HG03025 (cell line): ENCODE data around the gene TLCD3B.
"Not testable (repeated sequence)": the region's sequence is repeated elsewhere in the genome, so short reads cannot be mapped to it uniquely, and the experiment has no call there.

Source experiments
- ATAC-seq: cut with Tn5 transposase; IDR thresholded peaks from one replicate; pipeline ENCODE4 v1.9.1; 2021; ENCODE audit warnings: mild to moderate bottlenecking, moderate library complexity; ENCODE audit not compliant: unreplicated experiment, low FRiP score

Gene TLCD3B

GRCh38 chr16:30063278-30063892, 32.3 kb upstream of the TLCD3B start:
- no peak for ATAC-seq

DNA sequence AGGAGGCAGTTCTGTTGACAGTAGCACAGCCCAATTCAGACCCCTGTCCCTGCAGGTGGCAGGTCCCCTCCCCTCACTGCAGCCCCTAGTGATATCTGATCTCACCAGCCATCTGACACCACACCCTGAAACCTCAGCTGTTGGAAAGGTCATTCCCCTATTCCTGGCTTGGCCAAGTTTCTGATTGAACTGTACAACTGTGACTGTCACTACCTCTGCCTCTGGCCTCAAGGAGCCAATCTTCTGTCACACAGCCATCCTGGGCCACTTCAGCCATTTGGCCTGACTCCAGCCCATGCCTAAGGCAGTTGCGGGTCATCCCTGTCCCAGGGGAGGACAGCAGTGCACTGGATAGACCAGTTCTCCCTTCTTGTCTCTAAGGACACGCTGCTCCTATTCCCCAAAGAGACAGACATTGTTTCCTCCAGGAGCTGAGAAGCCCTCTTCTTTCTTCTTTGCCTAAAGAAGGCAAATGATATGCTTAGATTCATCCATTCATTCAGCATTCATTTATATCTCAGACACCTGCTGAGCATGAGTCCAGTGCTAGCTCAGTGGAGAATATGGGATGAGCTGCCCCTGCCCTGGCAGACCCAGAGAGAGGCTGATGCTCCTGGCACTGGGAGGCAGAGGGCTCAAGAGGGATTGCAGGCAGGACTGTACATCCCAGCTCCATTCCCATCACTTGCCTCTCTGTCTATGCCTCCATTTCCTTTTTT, 29.9 kb upstream of the TLCD3B start:
- no peak for ATAC-seq

GRCh38 chr16:30060346-30060745, 29.3 kb upstream of the TLCD3B start:
- ATAC-seq = no peak

GRCh38 chr16:30054959-30055553, 24.0 kb upstream of the TLCD3B start:
- no peak for ATAC-seq

DNA sequence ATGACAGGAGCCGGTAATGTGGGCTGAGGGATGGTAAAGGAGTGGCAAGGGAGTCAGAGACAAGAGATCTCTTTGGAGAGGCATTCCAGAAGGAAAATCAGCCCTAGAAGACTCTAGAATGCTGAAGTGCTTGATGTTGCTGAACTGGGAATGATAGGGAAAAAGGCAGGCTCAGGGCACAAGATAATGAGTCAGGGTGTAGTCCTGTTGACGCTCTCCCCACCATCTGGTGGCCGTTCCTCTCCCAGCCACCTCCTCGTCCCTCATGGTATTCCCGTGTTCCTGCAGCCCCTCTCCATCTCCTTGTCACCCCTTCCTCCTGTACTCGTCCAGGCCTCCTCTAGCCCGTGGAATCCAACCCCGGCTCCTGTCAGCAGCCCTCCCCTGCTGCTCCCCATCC, 23.4 kb upstream of the TLCD3B start:
- ATAC-seq = no peak

DNA sequence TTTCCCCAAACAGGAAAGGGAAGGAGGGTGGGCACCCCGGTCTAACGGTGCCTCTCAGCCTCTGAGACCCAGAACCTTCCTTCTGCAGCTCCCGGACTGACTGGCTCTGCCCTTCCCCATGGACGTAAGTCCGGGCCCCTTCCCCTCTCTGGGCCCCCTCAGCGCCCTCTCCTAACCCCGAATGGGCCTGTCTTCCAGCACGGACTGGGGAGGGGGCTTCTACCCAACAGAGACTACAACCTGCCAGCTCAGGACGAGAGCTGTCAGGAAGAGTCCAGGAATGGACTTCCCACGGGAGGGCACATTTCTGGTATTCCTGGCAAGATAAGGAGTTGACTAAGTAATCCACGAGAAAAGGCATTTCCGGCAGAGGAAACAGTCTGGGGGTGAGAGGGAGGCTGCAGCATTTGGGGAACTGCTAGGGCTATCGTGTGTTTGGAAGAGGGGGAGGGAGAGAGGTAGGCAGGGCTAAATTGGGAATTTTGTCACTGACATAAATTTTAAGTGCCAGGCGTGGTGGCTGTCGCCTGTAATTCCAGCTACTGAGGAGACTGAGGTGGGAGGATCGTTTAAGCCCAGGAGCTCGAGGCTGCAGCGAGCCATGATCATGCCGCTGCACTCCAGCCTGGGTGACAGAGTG, 22.4 kb upstream of the TLCD3B start:
- no peak for ATAC-seq

GRCh38 chr16:30052671-30053372, 21.8 kb upstream of the TLCD3B start:
- no peak for ATAC-seq

- no peak for ATAC-seq
Observed at GRCh38 chr16:30051518-30051917, 20.4 kb upstream of the TLCD3B start.

- ATAC-seq = no peak
Observed at GRCh38 chr16:30049871-30050270, 18.8 kb upstream of the TLCD3B start.

DNA sequence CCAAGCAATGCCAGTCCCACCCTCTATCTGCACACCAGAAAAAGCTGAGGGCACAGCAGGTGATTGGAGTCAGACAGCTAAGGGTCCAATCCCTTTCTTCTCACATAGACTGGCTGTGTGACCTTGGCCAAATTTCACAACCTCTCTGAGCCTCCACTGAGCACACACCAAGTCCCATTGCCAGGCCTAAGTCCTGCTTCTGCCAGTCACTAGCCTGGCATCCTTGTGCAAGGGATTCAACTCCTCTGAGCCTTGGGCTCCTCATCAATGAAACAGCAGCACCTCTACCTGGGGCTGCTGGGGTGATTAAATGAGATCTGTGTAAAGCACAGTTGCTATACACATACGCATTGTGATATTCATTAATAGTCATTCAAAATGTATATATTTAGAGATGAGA, 15.5 kb upstream of the TLCD3B start:
- no peak for ATAC-seq

GRCh38 chr16:30046178-30046577, 15.1 kb upstream of the TLCD3B start:
- no peak for ATAC-seq

DNA sequence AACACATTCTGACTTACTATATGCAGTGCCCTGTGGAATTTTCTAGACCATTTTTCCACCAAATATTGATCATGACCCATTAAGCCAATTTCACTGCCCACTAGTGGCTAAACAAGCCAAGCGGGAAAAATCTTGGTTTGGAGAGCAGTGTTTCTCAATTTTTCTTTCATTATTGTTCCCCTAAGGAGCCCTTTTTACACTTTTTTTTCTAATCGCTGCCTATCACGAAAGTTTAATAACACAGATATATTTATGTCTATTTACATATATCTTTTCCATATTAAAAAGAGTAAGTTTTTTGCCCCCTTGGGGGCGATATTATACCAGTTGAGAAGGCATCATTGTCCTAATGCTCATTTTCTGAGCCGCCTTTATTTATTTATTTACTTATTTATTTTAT, 10.8 kb upstream of the TLCD3B start:
- no peak for ATAC-seq

DNA sequence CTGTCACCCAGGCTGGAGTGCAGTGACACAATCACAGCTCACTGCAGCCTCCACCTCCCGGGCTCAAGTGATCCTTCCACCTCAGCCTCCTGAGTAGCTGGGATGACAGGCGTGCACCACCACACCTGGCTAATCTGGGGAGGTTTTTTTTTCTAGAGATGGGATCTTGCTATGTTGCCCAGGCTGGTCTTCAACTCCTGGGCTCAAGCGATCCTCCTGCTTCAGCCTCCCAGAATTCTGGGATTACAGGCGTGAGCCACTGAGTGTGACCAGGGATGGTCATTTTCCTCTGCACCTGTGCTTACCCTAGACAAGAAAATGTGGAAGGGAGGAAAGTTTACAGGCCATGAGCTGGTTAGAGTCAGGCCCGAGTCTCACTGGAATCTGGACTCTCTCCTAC, 9.6 kb upstream of the TLCD3B start:
- not testable (repeated sequence) for ATAC-seq

DNA sequence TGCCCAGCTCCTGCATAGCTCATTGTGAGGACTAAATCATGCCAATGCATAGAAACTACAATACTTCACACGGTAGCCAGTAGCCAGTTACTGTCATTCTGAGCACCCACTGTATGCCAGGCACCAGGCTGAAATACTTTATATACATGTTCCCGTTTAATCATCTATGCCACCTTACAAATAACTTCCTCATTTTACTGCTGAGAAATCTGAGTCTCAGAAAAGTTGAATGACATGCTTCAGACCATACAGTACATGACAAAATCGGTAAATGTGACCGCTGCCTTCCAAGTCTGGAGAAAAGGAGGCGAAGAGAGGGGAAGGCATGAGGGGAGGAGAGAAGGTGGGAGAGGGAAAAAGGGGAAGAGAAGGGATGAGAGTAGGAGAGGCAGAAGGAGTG, 9.2 kb upstream of the TLCD3B start:
- ATAC-seq = no peak

DNA sequence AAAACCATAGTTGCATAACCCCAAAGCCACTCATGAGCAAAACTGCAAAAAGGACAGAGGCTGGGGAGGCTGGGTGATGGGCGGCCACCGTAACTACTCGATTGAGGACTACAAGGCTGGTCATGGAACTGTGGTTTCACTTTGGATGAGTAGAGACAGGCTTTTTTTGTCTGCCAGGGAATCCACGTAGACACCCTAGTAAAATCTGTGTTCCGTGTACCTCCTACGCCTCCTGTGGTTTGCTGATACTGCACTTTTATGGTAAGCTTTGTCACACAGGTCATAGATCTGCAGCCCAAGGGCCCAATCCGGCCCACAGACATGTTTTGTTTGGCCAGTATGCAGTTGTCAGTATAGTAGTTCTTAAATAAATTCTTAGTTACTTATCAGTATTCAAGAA, 2.2 kb upstream of the TLCD3B start:
- ATAC-seq = no peak

GRCh38 chr16:30032083-30032819, 1.2 kb upstream of the TLCD3B start:
- no peak for ATAC-seq

DNA sequence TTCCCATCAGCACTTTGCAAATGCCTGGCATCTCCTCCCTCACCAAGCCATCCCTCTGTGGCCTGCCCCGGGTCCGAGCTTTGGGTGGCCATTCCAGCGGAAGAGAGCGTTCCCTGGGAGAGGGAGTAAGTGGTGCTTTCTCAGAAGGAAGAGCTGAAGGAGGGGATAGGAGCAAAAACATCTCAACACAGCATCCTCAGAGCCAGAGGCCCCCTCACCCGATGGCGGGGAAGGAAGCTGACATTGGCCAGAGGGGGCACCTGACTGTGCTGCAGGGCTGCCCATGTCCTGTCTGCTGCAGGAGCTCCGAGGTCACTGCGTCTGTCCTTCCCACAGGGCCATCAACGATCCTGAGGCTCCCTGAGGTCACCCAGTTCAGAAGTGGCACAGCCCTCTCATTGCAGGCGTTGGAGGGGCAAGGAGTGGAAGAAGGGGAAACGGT, 427 bp upstream of the TLCD3B start:
- ATAC-seq = no peak

- no peak for ATAC-seq
Observed at GRCh38 chr16:30030011-30030685, 923 bp downstream of the TLCD3B start.

GRCh38 chr16:30028438-30029076, 2.5 kb downstream of the TLCD3B start:
- ATAC-seq = no peak
